A673 (cell line): ENCODE measurements around the gene EXOSC3. TPM values are rescaled to one million over a fixed set of nuclear protein-coding genes. Genes with fewer than 3 reads are reported as not detected.

ENCODE experiments used
- BruUV-seq: library from RNA; stranded (reverse); fragments of 400-500 nt; replicated peaks from 2 replicates; lab custom pipeline; 2021; lab: Mats Ljungman, UMichigan
- CTCF ChIA-PET: fragments of 300-600 bp; sonication (Branson Sonifier 250); formaldehyde crosslinking; loops from one replicate; lab custom pipeline; 2022; ENCODE audit warnings: antibody characterized with exemption; lab: Charles Lee
- POLR2A ChIA-PET: fragments of 300-600 bp; sonication (Branson Sonifier 250); formaldehyde crosslinking; loops from one replicate; lab custom pipeline; 2022; ENCODE audit warnings: antibody characterized with exemption; ENCODE audit not compliant: low non-redundant PET; lab: Charles Lee
- DNase-seq: peaks from one replicate; pipeline ENCODE4 v3.0.0-alpha.2; 2015; ENCODE audit warnings: low spot score
- H3K27ac ChIP-seq: fragments of 200-600 bp; sonication (generic); 2 replicates; pipeline ENCODE4 v1.5.1; 2016; ENCODE audit warnings: mixed run types, low read depth, mild to moderate bottlenecking, mixed read lengths, antibody characterized with exemption, low read length; ENCODE audit not compliant: poor library complexity, severe bottlenecking
- H3K27me3 ChIP-seq: fragments of 200-600 bp; sonication (generic); replicated peaks from 2 replicates; pipeline ENCODE4 v1.6.1; 2017; ENCODE audit warnings: mixed run types, low read depth, mild to moderate bottlenecking, mixed read lengths, antibody characterized with exemption, low read length; ENCODE audit not compliant: insufficient read depth, poor library complexity
- H3K36me3 ChIP-seq: fragments of 200-600 bp; sonication (generic); 2 replicates; pipeline ENCODE4 v1.6.1; 2016; ENCODE audit warnings: mixed run types, mild to moderate bottlenecking, mixed read lengths, antibody characterized with exemption, low read length; ENCODE audit not compliant: insufficient read depth, poor library complexity, severe bottlenecking
- H3K4me1 ChIP-seq: fragments of 200-600 bp; sonication (generic); 2 replicates; pipeline ENCODE4 v1.6.1; 2017; ENCODE audit warnings: mixed run types, mild to moderate bottlenecking, mixed read lengths, antibody characterized with exemption, low read length; ENCODE audit not compliant: insufficient read depth, poor library complexity, severe bottlenecking
- H3K4me3 ChIP-seq: fragments of 200-600 bp; sonication (generic); 2 replicates; pipeline ENCODE4 v1.5.1; 2016; ENCODE audit warnings: low read depth, mixed run types, mild to moderate bottlenecking, mixed read lengths, low read length; ENCODE audit not compliant: poor library complexity, severe bottlenecking
- H3K9me3 ChIP-seq: fragments of 200-600 bp; sonication (generic); 2 replicates; pipeline ENCODE4 v1.6.1; 2016; ENCODE audit warnings: mixed run types, low read depth, mild to moderate bottlenecking, mixed read lengths, antibody characterized with exemption, low read length; ENCODE audit not compliant: poor library complexity, severe bottlenecking
- EZH2 ChIP-seq: fragments of 200-600 bp; sonication (generic); IDR thresholded peaks from 2 replicates; pipeline ENCODE4 v1.6.1; 2017; ENCODE audit warnings: borderline replicate concordance, low read depth, mild to moderate bottlenecking, mixed read lengths, antibody characterized with exemption, low read length; ENCODE audit not compliant: poor library complexity, severe bottlenecking
- intact Hi-C: fragments of 100-400 bp; cut with micrococcal nuclease; formaldehyde crosslinking; loops from one replicate; pipeline ENCODE4 v1.10.0; 2022; ENCODE audit not compliant: unreplicated experiment
- total RNA-seq: library from RNA; stranded (reverse); gene quantifications from 2 replicates; pipeline ENCODE4 v1.2.3, GENCODE V29; 2021
- TF ChIP-seq, protein P1 (sequence below): fragments of 300-800, 200-600 bp; sonication (generic); conservative IDR thresholded peaks from 2 replicates; pipeline ENCODE4 v1.5.1; 2017; ENCODE audit warnings: low read depth, mild to moderate bottlenecking, antibody characterized with exemption, low read length, moderate library complexity, mixed read lengths

EXOSC3 gene
- total RNA-seq, 1 experiment from 2014 or later, result 89.6 TPM

DNA sequence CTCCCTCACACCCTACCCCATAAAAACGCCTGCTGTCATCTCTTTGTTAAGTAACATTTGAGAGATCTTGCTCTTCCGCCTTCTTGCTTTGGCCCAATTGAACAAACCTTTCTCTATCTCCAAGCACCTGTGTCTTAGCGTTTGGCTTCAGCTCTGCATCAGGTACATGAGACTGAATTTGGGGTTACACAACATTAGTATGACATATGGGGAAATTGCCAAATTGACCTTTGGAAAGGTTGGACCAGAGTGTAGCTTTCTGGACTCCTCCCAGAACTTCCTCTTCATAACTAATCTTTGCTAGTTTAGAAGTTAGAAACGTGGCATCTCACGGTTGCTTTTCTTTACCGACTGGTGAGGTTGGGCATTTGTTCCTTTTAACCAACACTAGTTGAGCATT is 3.5 kb upstream of the EXOSC3 start:
- Histone ChIP-seq H3K36me3 (peaks cover 3% of the 10 kb centered on the region), H3K27me3 (no peaks in the 10 kb centered on the region), H3K4me3 (no peak overlapping the region), H3K27ac (no peak overlapping the region), H3K4me1 (peaks cover 9% of the 10 kb centered on the region), H3K9me3 (no peaks in the 10 kb centered on the region)
- BruUV-seq, result no TSS peak
- CTCF ChIA-PET, result no interaction called here
- intact Hi-C loops, result no loop called here
- POLR2A ChIA-PET, result no interaction called here
- TF ChIP-seq, protein P1, sequence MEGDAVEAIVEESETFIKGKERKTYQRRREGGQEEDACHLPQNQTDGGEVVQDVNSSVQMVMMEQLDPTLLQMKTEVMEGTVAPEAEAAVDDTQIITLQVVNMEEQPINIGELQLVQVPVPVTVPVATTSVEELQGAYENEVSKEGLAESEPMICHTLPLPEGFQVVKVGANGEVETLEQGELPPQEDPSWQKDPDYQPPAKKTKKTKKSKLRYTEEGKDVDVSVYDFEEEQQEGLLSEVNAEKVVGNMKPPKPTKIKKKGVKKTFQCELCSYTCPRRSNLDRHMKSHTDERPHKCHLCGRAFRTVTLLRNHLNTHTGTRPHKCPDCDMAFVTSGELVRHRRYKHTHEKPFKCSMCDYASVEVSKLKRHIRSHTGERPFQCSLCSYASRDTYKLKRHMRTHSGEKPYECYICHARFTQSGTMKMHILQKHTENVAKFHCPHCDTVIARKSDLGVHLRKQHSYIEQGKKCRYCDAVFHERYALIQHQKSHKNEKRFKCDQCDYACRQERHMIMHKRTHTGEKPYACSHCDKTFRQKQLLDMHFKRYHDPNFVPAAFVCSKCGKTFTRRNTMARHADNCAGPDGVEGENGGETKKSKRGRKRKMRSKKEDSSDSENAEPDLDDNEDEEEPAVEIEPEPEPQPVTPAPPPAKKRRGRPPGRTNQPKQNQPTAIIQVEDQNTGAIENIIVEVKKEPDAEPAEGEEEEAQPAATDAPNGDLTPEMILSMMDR, result no peak
- TF ChIP-seq EZH2, result no peak
- no peak for DNase-seq

DNA sequence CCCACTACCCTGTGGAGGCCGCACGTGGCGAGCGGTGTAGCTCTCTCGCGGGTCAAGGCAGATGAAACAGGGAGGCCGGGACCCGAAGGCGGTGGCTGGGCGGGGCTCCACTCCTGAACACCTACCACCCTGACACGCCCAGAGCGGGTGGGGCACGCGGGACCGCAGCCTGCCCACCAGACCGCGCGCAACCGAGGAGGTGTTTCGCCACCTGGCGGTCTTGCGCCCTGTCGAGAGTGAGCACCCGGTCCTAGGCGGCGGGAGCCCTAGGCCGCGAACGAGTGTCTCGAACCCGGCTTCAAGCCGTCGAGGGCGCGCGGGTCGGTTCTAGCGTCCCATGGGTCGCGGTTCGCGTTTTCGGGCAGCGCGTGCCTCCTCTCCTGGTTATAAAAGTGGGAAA is 2.2 kb upstream of the EXOSC3 start:
- intact Hi-C loops, result no loop called here
- Histone ChIP-seq H3K36me3 (peaks cover 16% of the 10 kb centered on the region), H3K4me3 (no peak overlapping the region), H3K27me3 (no peaks in the 10 kb centered on the region), H3K4me1 (peaks cover 18% of the 10 kb centered on the region), H3K27ac (no peak overlapping the region), H3K9me3 (no peaks in the 10 kb centered on the region)
- ChIA-PET CTCF (interaction anchor here (0.7 kb wide), 1 partner anchor 191 kb away, joined by 3 read pairs; no protein-coding TSS in a partner anchor), POLR2A (no interaction called here)
- DNase-seq, result no peak
- TF ChIP-seq EZH2, result no peak
- TF ChIP-seq, protein P1, result no peak
- no TSS peak for BruUV-seq

DNA sequence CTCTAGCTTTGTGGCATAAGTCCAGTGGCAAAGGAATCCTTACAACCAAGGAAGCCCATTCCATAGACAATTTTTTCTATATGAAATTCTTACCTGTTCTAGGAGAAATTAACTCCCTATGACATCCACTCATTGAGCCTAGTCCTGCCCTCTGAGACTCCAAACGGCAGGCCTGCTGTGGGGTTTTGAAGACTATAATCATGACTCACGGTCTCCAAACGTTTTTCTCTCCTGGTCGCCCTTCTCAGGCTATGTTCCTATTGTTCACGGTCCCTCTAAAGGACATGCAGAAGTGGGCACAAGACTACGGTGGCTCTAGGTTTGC is 611 bp downstream of the EXOSC3 start:
- CTCF ChIA-PET, result no interaction called here
- H3K9me3 ChIP-seq, result no peaks in the 10 kb centered on the region
- no peak for DNase-seq
- TF ChIP-seq, protein P1, result no peak
- TF ChIP-seq EZH2, result no peak
- POLR2A ChIA-PET, result no interaction called here
- H3K36me3 ChIP-seq, result peaks cover 44% of the 10 kb centered on the region
- no peaks in the 10 kb centered on the region for H3K27me3 ChIP-seq
- TSS peak; percentile 31 for BruUV-seq
- peak overlapping the region; percentile 85 for H3K4me3 ChIP-seq
- peak overlapping the region; percentile 85 for H3K27ac ChIP-seq
- peaks cover 18% of the 10 kb centered on the region for H3K4me1 ChIP-seq
- intact Hi-C loops, result no loop called here
